HG02981 (cell line): ENCODE results near the gene INSM1.

Experiments
- ATAC-seq: cut with Tn5 transposase; IDR thresholded peaks from one replicate; pipeline ENCODE4 v1.9.1; 2021; ENCODE audit warnings: mild to moderate bottlenecking, moderate library complexity; ENCODE audit not compliant: unreplicated experiment

The INSM1 gene

GRCh38 chr20:20417876-20418676, 50.2 kb downstream of the INSM1 start:
- ATAC-seq, result no peak
